Tibial artery (tissue), 4 donors: ENCODE results near the gene SPEM2.

ENCODE experiments used
- DNase-seq, 2 donors: peaks; one replicate each; pipeline ENCODE4 v3.0.0-alpha.2; 2019
- H3K27ac ChIP-seq, 2 donors: fragments of 200-600 bp; sonication (generic) in 1 of 2; 1 replicate in 1 of 2; 2 replicates in 1 of 2; pipeline ENCODE4 v1.5.1; 2018 to 2019; ENCODE audit warnings: mild to moderate bottlenecking in 1 of 2
- H3K27me3 ChIP-seq, 2 donors: fragments of 200-600 bp; sonication (generic) in 1 of 2; one replicate each; pipeline versions ENCODE4 v1.5.1 to v1.6.0; 2016 to 2019
- H3K36me3 ChIP-seq, 3 donors: fragments of 200-600 bp; sonication (generic) in 2 of 3; one replicate each; pipeline ENCODE4 v1.5.1; 2016 to 2019; ENCODE audit warnings: mild to moderate bottlenecking in 2 of 3
- H3K4me1 ChIP-seq, 4 donors: fragments of 200-600 bp; sonication (generic) in 2 of 4; 1 replicate in 3 of 4; 2 replicates in 1 of 4; pipeline ENCODE4 v1.5.1; 2016 to 2019
- H3K4me3 ChIP-seq, 2 donors: fragments of 200-600 bp; sonication (generic) in 1 of 2; 1 replicate in 1 of 2; 2 replicates in 1 of 2; pipeline ENCODE4 v1.5.1; 2018 to 2019; ENCODE audit warnings: mild to moderate bottlenecking in 2 of 2
- H3K9me3 ChIP-seq, 3 donors: fragments of 200-600 bp; sonication (generic) in 1 of 3; one replicate each; pipeline ENCODE4 v1.5.1; 2016 to 2019
- intact Hi-C: fragments of 100-400 bp; cut with DNase I; formaldehyde crosslinking; loops from one replicate; pipeline ENCODE4 v1.15.0; 2023; ENCODE audit warnings: low total_unique reads
- TF ChIP-seq, protein P1 (sequence below), 2 experiments: fragments of 200-600 bp in 1 of 2; fragments of 450-650 bp in 1 of 2; IDR thresholded peaks; one replicate each; pipeline ENCODE4 v1.5.1; 2017 to 2019; ENCODE audit warnings: antibody characterized with exemption in 2 of 2, mild to moderate bottlenecking in 1 of 2, moderate library complexity in 1 of 2

Gene SPEM2

DNA sequence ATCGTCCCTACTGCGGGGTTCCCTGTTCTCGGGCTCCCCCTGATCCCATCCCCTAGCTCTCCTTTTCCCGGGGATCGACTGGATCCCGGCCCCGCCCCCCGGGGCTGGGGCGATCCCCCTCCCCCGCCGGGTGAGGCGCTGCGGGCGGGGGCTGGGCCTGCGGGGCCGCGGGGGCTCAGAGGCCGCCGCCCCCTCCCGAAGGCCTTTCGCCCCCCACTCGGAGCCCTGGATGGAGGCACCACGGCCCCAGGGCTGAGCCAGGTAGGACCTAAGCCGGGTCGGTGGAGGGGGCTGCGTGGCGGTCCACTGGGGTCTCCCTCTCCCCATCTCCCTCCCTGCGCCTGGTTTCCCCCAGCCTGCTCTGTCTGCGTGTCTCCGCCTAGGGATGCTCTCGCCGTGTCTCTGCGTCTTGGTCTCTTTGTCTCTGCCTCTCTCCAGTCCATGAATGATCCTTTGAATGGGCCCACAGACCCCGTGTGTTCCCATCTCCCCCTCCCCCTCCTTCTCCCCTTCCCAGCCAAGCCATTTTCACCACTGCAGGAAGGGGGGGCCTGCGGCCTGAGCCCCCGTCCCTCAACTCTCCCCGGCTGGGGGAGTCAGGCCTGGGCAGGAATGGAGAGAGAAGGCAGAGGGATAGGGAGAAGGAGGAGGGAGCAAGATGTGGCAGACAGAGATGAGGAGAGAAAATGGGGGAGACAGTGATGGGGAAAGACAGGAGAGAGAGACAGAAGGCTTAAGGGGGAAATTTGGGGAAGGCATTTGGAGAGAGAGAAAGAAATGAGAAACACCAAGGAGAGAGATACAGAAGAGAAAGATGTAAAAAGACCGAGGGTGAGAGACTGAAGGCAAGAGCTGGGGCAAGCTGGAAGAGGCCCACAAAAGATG, 19.8 kb upstream of the SPEM2 start:
- TF ChIP-seq, protein P1, sequence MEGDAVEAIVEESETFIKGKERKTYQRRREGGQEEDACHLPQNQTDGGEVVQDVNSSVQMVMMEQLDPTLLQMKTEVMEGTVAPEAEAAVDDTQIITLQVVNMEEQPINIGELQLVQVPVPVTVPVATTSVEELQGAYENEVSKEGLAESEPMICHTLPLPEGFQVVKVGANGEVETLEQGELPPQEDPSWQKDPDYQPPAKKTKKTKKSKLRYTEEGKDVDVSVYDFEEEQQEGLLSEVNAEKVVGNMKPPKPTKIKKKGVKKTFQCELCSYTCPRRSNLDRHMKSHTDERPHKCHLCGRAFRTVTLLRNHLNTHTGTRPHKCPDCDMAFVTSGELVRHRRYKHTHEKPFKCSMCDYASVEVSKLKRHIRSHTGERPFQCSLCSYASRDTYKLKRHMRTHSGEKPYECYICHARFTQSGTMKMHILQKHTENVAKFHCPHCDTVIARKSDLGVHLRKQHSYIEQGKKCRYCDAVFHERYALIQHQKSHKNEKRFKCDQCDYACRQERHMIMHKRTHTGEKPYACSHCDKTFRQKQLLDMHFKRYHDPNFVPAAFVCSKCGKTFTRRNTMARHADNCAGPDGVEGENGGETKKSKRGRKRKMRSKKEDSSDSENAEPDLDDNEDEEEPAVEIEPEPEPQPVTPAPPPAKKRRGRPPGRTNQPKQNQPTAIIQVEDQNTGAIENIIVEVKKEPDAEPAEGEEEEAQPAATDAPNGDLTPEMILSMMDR (IDR thresholded peaks at IDR 0.05), result no peak
- H3K27me3 ChIP-seq, result no peaks in the 10 kb centered on the region
- peak overlapping the region; percentile 61 to 74 for H3K4me3 ChIP-seq
- H3K36me3 ChIP-seq, result peaks cover 10 to 25% (median 10%) of the 10 kb centered on the region in 3 donors
- no peaks in the 10 kb centered on the region for H3K9me3 ChIP-seq
- peak overlapping the region; percentile 88 to 90 for H3K27ac ChIP-seq
- intact Hi-C loops, result no loop called here
- DNase-seq, result no peak
- H3K4me1 ChIP-seq, result peaks cover 0 to 33% (median 24%) of the 10 kb centered on the region in 4 donors

DNA sequence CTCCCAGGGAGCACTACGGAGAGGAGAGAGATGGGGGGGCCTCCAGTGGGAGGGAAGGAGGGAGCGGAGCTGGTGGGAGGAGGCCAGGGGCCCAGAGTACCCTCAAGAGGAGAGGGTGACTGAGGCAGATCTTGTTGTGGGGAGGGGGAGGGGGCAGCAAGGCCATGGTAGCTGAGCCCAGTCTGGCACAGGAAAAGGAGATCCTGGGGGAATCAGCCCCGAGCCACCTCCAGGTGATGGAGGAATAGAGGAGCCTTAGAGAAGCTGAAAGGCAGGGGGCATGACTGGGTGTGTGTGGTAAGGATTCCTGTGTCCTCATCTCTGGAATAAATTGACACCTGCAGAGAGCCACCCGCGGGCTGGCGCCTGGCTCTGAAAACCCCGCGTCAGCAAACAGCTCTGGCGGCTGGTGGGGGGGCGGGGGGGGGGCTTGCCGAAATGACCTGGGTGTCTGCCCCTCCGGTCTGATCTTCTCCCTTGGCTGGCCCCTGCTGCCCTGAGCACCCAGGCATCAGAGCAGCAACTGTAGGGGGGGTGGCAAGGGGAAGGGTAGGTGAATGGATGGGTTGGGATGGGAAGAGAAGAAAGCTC, 19.1 kb upstream of the SPEM2 start:
- TF ChIP-seq, protein P1 (IDR thresholded peaks at IDR 0.05), result no peak
- peaks cover 0 to 33% (median 24%) of the 10 kb centered on the region in 4 donors for H3K4me1 ChIP-seq
- H3K9me3 ChIP-seq, result no peaks in the 10 kb centered on the region
- peak overlapping the region; percentile 88 to 90 for H3K27ac ChIP-seq
- DNase-seq, result no peak
- peaks cover 10 to 30% (median 12%) of the 10 kb centered on the region in 3 donors for H3K36me3 ChIP-seq
- intact Hi-C loops, result no loop called here
- no peaks in the 10 kb centered on the region for H3K27me3 ChIP-seq
- peak overlapping the region in 1 of 2 donors; percentile 74 for H3K4me3 ChIP-seq

DNA sequence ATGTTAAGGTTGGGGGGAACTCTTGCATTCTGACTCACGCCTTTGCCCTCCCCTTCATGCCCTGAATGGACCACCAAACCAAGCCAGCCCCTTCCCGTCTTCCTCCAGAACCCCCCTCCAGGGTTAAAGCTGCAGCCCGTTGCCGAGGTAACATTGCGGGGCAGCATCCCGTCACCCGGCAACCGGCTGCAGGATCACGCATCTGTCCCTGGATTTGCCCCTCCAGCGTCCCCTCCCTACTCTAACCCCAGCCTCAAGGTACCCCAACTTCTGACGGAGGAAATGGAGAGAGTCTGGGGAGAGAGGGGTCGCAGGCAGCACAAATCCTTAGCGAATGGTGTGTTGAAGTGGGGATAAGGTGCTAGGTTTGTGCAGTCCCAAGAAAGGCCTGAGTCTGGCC, 18.3 kb upstream of the SPEM2 start:
- Histone ChIP-seq H3K4me1 (peaks cover 0 to 27% (median 22%) of the 10 kb centered on the region in 4 donors), H3K9me3 (no peaks in the 10 kb centered on the region), H3K27ac (no peak overlapping the region), H3K27me3 (no peaks in the 10 kb centered on the region), H3K36me3 (peaks cover 10 to 30% (median 12%) of the 10 kb centered on the region in 3 donors), H3K4me3 (no peak overlapping the region)
- intact Hi-C loops, result no loop called here
- DNase-seq, result peak in 1 of 2 donors; percentile 61
- TF ChIP-seq, protein P1 (IDR thresholded peaks at IDR 0.05), result no peak

DNA sequence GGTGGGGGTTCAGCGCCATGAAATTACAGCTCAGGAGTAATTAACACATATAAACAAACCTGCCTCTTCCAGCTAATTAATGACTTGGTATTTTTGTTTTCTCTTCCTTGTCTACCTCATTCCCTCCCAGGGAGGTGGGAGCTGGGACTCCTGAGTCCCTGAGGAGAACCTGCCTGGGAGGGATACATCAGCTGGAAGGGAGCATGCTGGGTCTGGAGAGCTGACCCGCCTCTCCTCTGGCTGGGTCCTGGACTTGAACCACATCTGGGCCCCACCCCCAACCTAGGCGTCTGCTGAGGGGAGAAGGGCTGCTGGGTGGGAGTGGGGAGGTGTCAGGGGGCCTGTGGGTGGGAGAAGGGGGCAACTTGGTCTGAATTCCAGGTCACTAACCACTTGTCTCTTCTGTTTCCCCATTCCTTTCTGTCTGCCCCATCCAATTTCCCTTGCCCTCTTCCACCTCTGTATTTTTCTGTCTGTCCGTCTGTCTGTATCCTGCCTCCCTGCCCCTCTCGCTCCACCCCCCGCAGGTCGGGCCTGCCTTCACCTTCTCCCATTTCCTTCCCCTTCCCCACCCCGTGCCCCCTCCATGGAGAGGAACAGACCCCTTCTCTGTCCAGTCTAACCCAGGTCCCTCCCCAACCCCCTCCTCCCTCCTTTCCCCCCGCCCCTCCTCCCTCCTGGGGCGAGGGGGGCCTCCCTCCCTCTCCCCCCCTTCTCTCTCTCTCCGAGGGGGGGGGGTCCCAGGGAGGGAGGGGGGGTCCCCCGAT, 17.7 kb upstream of the SPEM2 start, which contains the start of gene NLGN2:
Gene NLGN2 (plus strand): TSS at position 361 of the 767 bp plus-strand sequence. CDS start 411 bp downstream, outside the sequence.
- intact Hi-C loops, result no loop called here
- H3K36me3 ChIP-seq, result peaks cover 10 to 30% (median 12%) of the 10 kb centered on the region in 3 donors
- no peak within 1 kb of the TSS for H3K27ac ChIP-seq
- no peak within 1 kb of the TSS for H3K4me3 ChIP-seq
- peak in 1 of 2 donors; percentile 62 for DNase-seq
- H3K4me1 ChIP-seq, result peaks cover 0 to 23% (median 17%) of the 10 kb centered on the region in 4 donors
- H3K27me3 ChIP-seq, result no peaks in the 10 kb centered on the region
- H3K9me3 ChIP-seq, result no peaks in the 10 kb centered on the region
- TF ChIP-seq, protein P1 (IDR thresholded peaks at IDR 0.05), result no peak

DNA sequence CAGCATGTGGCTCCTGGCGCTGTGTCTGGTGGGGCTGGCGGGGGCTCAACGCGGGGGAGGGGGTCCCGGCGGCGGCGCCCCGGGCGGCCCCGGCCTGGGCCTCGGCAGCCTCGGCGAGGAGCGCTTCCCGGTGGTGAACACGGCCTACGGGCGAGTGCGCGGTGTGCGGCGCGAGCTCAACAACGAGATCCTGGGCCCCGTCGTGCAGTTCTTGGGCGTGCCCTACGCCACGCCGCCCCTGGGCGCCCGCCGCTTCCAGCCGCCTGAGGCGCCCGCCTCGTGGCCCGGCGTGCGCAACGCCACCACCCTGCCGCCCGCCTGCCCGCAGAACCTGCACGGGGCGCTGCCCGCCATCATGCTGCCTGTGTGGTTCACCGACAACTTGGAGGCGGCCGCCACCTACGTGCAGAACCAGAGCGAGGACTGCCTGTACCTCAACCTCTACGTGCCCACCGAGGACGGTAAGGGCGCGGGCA, 17.1 kb upstream of the SPEM2 start:
- Histone ChIP-seq H3K9me3 (no peaks in the 10 kb centered on the region), H3K27ac (no peak overlapping the region), H3K4me1 (peaks cover 0 to 17% (median 10%) of the 10 kb centered on the region in 4 donors), H3K36me3 (peaks cover 10 to 30% (median 12%) of the 10 kb centered on the region in 3 donors), H3K4me3 (no peak overlapping the region), H3K27me3 (no peaks in the 10 kb centered on the region)
- intact Hi-C loops, result no loop called here
- TF ChIP-seq, protein P1 (IDR thresholded peaks at IDR 0.05), result no peak
- DNase-seq, result peak in 1 of 2 donors; percentile 64
